Activated CD4-positive, alpha-beta T cell treated with anti-CD3 and anti-CD28 coated beads, Interleukin-2, Interleukin-6, amounts not matched to agents 100 ng/mL and 50 ng/mL, durations not matched to agents 16 hours and 8 hours (primary cell): ENCODE data around the gene B3GALT6.

ENCODE experiments used
- DNase-seq: peaks from one replicate; pipeline ENCODE4 v3.0.0-alpha.2; 2020

Gene B3GALT6

GRCh38 chr1:1232796-1233566 lies 944 bp downstream of the B3GALT6 start:
- DNase-seq, result no peak

GRCh38 chr1:1233567-1233892 lies 1.5 kb downstream of the B3GALT6 start:
- no peak for DNase-seq

- no peak for DNase-seq
These were observed 2.3 kb downstream of the B3GALT6 start for GRCh38 chr1:1234180-1234808.

- no peak for DNase-seq
These were observed 3.1 kb downstream of the B3GALT6 start for GRCh38 chr1:1235016-1235744.

- DNase-seq, result no peak
These were observed 4.2 kb downstream of the B3GALT6 start for GRCh38 chr1:1236176-1236763.

- DNase-seq, result no peak
These were observed 5.2 kb downstream of the B3GALT6 start for GRCh38 chr1:1236945-1237873.

- no peak for DNase-seq
These were observed 6.1 kb downstream of the B3GALT6 start for GRCh38 chr1:1237874-1238701.

GRCh38 chr1:1238702-1239178 lies 6.7 kb downstream of the B3GALT6 start:
- DNase-seq, result no peak

- DNase-seq, result no peak
These were observed 7.2 kb downstream of the B3GALT6 start for GRCh38 chr1:1239227-1239613.

GRCh38 chr1:1239614-1240347 lies 7.7 kb downstream of the B3GALT6 start:
- DNase-seq, result no peak

GRCh38 chr1:1240348-1240732 lies 8.3 kb downstream of the B3GALT6 start:
- DNase-seq, result no peak

GRCh38 chr1:1240822-1241587 lies 9.0 kb downstream of the B3GALT6 start:
- no peak for DNase-seq

GRCh38 chr1:1241588-1242219 lies 9.7 kb downstream of the B3GALT6 start:
- no peak for DNase-seq

- DNase-seq, result no peak
These were observed 10.6 kb downstream of the B3GALT6 start for GRCh38 chr1:1242461-1243265.

- DNase-seq, result no peak
These were observed 11.2 kb downstream of the B3GALT6 start for GRCh38 chr1:1243266-1243660.

- DNase-seq, result no peak
These were observed 11.8 kb downstream of the B3GALT6 start for GRCh38 chr1:1243807-1244191.

GRCh38 chr1:1244192-1244811 lies 12.3 kb downstream of the B3GALT6 start:
- no peak for DNase-seq

GRCh38 chr1:1245178-1245816 lies 13.3 kb downstream of the B3GALT6 start:
- DNase-seq, result no peak
